Fibroblast of skin of scalp (primary cell): ENCODE results near the gene SPAG6.
"Not testable (repeated sequence)": the region's sequence is repeated elsewhere in the genome, so short reads cannot be mapped to it uniquely, and the experiment has no call there.

ENCODE experiments used
- DNase-seq: peaks from one replicate; pipeline ENCODE4 v3.0.0-alpha.2; 2013

SPAG6 gene

GRCh38 chr10:22341190-22341925 lies 3.9 kb upstream of the SPAG6 start:
- no peak for DNase-seq

DNA sequence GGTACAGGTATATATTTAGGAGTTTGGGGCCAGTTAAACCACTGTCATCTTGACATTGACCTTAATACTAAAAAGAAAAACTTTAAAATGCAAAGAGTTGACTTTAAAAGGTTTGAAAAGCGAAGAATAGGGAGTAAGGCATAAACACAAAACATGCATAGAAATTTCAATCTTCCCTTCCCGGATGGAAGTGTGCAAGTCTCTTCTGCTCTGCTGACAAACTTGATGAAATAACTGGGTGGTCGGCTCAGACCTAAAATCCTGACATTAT lies 3.4 kb upstream of the SPAG6 start:
- no peak for DNase-seq

- no peak for DNase-seq
Observed at GRCh38 chr10:22342421-22342820, 2.9 kb upstream of the SPAG6 start.

DNA sequence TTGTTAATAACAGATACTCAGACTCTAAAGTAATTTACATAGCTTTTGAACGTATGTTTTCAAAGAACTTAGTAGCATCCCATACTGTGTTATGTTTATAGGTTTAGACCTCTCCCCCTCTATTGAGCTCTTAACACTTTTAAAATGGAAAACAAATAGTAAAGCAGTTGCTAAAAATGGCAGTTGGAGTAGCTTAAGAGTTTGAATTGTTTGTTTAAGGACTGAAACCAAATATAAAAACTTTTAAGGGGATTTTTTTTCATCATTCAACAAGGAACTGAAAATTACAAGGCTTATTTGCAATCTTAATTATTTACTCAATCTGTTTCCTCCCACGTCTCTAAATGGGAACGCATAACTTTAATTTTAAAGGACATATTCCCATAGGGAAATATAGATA lies 1.6 kb upstream of the SPAG6 start:
- DNase-seq: no peak

DNA sequence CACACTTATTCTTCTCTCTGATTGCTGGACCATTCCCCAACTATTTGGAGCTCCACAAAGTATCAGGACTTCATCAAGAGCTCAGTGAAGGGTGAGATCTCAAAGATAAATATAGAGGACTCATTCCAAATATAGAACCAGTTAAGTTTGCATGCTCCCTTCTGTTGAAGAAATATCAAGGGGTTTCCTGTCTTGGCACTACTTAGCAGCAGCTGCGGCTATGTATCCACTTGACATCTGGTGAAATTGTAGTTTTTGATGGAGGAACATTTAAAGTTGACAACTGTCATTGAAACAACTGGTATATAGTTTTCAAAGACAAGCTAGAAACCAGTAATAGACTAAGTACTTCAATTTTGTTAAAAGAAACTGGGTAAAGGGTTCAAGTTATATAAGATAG lies 1.0 kb upstream of the SPAG6 start:
- no peak for DNase-seq

DNA sequence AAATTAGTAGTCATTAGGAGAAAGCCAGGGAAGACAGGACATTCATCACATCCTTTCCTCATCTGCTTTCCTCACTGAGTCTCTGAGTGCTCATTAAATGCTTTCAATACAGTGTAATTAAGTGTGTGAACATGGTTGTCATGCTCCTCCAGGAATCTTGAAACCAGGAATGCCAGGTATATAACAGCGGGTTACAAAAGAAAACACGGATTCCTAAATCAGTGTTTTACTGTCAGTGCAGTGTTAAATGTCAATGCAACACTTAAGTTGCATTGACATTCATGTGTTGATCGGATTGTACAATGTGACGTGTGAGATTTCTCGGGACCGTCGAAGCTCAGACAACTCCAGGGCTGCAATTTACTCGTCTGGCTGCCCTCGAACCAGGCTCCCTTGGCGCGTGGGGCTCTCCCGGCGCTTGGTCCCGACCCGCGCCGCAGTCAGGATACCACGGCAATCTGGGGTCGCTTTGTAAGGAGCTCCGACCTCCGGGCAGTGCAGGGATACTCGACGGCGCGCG lies 455 bp upstream of the SPAG6 start:
- no peak for DNase-seq

- DNase-seq: no peak
Observed at GRCh38 chr10:22346096-22346661, 883 bp downstream of the SPAG6 start.

- DNase-seq: no peak
Observed at GRCh38 chr10:22349755-22350154, 4.5 kb downstream of the SPAG6 start.

- DNase-seq: no peak
Observed at GRCh38 chr10:22351131-22351703, 5.9 kb downstream of the SPAG6 start.

DNA sequence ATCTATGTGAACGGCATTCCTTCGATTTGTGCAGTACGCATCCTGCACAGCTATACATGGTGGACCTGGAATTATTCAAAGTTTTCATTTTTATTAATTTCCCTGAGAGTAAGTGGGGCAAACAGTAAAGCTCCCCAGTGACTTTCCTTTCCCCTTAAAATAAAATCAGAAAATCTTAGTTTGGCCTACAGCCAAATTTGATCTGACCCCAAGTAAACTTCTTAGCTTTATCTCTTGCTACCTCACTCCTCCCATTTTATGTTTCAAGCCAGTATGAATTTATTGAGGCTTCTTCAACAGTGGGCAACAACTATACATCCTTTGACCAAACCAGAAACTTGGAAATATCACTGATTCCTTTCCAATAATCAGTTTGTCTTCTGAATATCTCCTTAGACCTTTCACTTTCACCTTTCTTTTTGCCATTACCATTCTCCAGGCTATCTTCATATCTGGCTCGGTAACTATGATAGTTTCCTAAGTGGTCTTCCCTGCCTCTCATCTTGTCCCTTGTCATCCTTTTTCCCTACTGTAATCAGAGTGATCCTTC lies 11.1 kb downstream of the SPAG6 start:
- no peak for DNase-seq

DNA sequence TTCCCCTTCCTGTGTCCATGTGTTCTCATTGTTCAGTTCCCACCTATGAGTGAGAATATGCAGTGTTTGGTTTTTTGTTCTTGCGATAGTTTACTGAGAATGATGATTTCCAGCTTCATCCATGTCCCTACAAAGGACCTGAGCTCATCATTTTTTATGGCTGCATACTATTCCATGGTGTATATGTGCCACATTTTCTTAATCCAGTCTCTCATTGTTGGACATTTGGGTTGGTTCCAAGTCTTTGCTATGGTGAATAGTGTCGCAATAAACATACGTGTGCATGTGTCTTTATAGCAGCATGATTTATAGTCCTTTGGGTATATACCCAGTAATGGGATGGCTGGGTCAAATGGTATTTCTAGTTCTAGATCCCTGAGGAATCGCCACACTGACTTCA lies 12.5 kb downstream of the SPAG6 start:
- DNase-seq: not testable (repeated sequence)

- no peak for DNase-seq
Observed at GRCh38 chr10:22363305-22363704, 18.0 kb downstream of the SPAG6 start.

DNA sequence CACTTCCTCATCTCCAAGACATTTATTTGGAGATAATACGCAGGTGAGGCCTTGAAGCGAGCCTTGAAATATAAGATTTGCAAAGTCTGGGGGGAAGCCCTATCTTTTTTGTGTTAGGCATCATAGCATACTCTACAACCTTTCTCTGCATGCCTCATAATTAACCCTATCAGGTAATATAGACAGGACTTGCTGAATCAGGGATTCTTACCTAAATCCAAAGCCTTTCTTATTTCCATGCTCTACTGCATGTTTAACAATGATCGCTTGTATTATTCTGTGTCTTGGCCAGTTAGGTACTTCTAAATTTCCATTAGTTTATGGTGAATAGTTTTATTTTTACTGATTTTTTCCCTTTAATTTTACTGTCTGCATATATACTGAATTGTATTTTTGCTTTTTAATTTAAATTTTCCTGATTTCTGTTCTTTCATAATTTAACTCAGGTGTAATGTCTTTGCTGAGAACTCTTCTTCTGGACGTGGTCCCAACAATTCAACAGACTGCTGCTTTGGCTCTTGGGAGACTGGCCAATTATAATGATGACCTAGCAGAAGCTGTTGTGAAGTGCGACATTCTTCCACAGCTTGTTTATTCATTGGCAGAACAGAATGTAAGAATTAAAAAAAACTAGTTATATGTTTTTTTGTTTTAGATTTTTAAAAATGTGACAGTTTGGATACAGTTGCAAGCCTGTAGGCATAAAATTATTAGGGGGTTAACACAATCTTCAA lies 19.3 kb downstream of the SPAG6 start:
- DNase-seq: no peak

- DNase-seq: no peak
Observed at GRCh38 chr10:22365233-22365632, 19.9 kb downstream of the SPAG6 start.

DNA sequence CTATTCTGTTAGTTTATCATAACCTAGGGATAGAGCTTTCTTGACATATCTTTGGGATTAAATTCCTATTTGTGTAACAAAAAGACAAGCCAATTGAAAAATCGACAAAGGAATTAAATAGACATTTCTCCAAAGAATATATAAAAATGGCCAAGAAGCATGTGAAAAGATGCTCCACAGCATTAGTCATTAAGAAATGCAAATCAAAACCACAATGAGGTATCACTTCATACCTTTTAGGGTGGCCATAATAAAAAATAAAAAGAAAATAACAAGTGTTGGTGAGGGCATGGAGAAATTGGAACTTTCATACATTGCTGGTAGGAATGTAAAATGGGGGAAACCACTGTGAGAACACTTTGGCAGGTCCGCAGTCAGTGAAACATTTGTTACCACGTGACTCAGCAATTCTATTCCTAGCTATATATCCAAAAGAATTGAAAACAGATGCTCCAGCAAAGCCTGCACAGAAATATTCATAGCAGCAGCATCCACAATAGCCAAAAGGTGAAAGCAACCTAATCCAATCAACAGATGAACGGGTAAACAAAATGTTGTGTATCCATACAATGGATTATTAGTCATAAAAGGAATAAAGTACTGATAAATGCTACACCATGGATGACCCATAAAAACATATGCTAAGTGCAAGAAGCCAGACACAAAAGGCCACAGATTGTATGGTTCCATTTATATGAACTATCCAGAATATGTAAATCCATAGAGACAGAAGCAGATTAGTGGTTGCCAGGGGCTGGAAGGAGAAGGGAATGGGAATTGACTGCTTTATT lies 20.5 kb downstream of the SPAG6 start:
- DNase-seq: peak; percentile 58

DNA sequence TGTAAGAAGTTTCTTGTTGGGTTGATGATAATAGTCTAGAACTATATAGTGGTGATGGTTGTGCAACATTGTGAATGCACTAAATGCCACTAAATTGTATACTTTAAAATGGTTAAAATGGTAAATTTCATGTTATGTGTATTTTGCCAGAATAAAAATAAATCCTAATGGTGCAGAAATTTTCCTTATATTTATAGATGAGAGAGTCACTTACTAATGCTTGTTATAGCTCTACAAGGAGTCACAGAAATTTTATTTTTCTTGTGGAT lies 21.1 kb downstream of the SPAG6 start:
- DNase-seq: no peak

DNA sequence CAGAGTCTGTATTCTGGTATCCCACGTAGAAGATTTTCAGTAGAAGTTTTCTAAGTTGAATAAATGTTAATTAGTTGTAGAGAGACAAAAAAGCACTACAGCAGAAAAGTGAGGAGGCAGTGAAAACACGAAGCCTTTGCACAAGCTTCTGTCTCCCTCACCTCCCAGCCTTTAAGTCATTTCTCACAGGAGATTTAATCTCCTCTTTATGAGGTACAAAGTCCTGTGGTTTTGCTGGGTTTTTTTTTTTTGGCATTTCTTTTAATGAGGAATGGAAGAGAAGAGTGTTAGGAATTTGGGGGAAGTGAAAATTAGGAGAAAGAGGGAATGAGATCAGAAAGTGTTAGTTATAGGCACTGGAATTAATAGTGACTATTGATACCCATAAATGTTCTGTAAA lies 21.5 kb downstream of the SPAG6 start:
- no peak for DNase-seq

- no peak for DNase-seq
Observed at GRCh38 chr10:22367471-22367870, 22.2 kb downstream of the SPAG6 start.

GRCh38 chr10:22368402-22368801 lies 23.1 kb downstream of the SPAG6 start:
- no peak for DNase-seq

- DNase-seq: no peak
Observed at GRCh38 chr10:22368981-22369380, 23.7 kb downstream of the SPAG6 start.

DNA sequence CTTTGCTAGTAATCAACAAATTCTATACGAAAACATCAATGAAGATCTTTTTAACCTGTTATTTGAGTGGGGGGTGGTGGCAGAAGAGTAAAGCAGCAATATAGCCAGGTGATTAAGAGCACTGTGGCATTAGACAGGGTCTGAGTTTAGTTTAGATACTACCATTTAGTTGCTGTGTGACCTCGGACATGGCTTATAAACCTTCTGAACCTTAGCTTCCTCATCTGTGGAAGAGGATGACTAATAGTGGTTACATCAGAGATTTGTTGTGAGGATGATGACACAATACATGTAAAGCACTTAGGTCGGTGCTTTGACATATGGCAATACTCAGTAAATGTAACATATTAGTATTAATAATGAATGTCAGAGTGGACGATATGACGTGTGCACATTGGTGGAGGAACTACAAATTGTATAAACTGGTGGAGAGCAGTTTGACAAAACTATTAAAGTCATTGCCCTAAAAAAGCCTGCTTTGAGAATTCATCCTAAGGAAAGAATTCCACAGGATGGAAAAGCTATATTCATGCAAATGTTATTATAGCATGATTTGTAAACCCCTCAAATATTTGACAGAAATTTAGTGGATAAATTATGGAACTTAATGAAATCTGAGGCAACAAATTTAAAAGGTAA lies 24.3 kb downstream of the SPAG6 start:
- no peak for DNase-seq

DNA sequence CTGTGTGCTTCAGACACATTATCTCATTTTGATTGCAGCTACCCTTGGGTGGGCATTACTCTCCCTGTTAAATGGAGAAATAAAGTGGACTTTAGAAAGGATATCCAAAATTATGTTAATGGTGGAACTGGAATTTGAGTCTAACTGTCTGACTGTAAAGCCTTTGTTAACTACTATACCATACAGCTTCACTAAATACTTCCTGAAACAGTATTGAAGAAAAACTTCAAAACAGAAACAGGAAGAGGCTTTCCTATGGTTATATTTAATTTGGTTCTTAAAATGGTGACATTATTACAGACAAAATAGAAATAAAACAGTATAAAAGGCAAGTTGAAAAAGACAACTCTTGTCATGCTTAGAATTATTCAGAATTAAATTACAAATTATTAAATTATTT lies 25.0 kb downstream of the SPAG6 start:
- DNase-seq: no peak
